ENCODE measurements around the gene CCDC33. TPM values are rescaled to one million over a fixed set of nuclear protein-coding genes. Genes with fewer than 3 reads are reported as not detected.

CCDC33 gene
- total RNA-seq, 1 donor from 2014 or later: not detected

- Mint-ChIP-seq H3K4me3 (ENCODE audit: low read depth) (no peak overlapping the region), H3K4me1 (ENCODE audit: low read depth) (no peaks in the 10 kb centered on the region), H3K27ac (no peak overlapping the region), H3K36me3 (ENCODE audit: low read depth) (no peaks in the 10 kb centered on the region), H3K9me3 (no peaks in the 10 kb centered on the region), H3K27me3 (ENCODE audit: low read depth) (peaks cover 10% of the 10 kb centered on the region)
- intact Hi-C loops (cut with micrococcal nuclease): no loop called here
- no peak for DNase-seq (ENCODE audit: low spot score)
Measured at GRCh38 chr15:74201710-74202420, 34.3 kb upstream of the CCDC33 start.

- Mint-ChIP-seq H3K27ac (no peak within 1 kb of the TSS), H3K9me3 (no peaks in the 10 kb centered on the region)
Measured at GRCh38 chr15:74202452-74203401, 33.4 kb upstream of the CCDC33 start, which contains the start of gene STRA6. Gene STRA6, minus strand, starts transcription at chr15:74202787. Its CDS starts 520 bp downstream, at chr15:74202267.

GRCh38 chr15:74203914-74204431 is 32.2 kb upstream of the CCDC33 start:
- intact Hi-C loops (cut with micrococcal nuclease): no loop called here
- Mint-ChIP-seq H3K4me3 (ENCODE audit: low read depth) (no peak overlapping the region), H3K27ac (no peak overlapping the region), H3K4me1 (ENCODE audit: low read depth) (no peaks in the 10 kb centered on the region), H3K27me3 (ENCODE audit: low read depth) (peaks cover 17% of the 10 kb centered on the region), H3K36me3 (ENCODE audit: low read depth) (no peaks in the 10 kb centered on the region), H3K9me3 (no peaks in the 10 kb centered on the region)
- no peak for DNase-seq (ENCODE audit: low spot score)

More at GRCh38 chr15:74202452-74203401, 33.4 kb upstream of the CCDC33 start, which contains the start of gene STRA6:
- intact Hi-C loops (cut with micrococcal nuclease): no loop called here
- DNase-seq (ENCODE audit: low spot score): no peak
- H3K4me1 Mint-ChIP-seq (ENCODE audit: low read depth): no peaks in the 10 kb centered on the region
- no peak within 1 kb of the TSS for H3K4me3 Mint-ChIP-seq (ENCODE audit: low read depth)
- H3K27me3 Mint-ChIP-seq (ENCODE audit: low read depth): peaks cover 12% of the 10 kb centered on the region
- H3K36me3 Mint-ChIP-seq (ENCODE audit: low read depth): no peaks in the 10 kb centered on the region

- Mint-ChIP-seq H3K9me3 (no peaks in the 10 kb centered on the region), H3K4me1 (ENCODE audit: low read depth) (no peaks in the 10 kb centered on the region), H3K4me3 (ENCODE audit: low read depth) (no peak overlapping the region)
Measured at GRCh38 chr15:74205582-74205947, 30.6 kb upstream of the CCDC33 start.

GRCh38 chr15:74206801-74207281 is 29.3 kb upstream of the CCDC33 start:
- no peak for DNase-seq (ENCODE audit: low spot score)
- intact Hi-C loops (cut with micrococcal nuclease): no loop called here
- Mint-ChIP-seq H3K27me3 (ENCODE audit: low read depth) (peaks cover 17% of the 10 kb centered on the region), H3K4me1 (ENCODE audit: low read depth) (no peaks in the 10 kb centered on the region), H3K36me3 (ENCODE audit: low read depth) (no peaks in the 10 kb centered on the region), H3K27ac (no peak overlapping the region), H3K4me3 (ENCODE audit: low read depth) (no peak overlapping the region), H3K9me3 (no peaks in the 10 kb centered on the region)

More at GRCh38 chr15:74205582-74205947, 30.6 kb upstream of the CCDC33 start:
- Mint-ChIP-seq H3K27me3 (ENCODE audit: low read depth) (peaks cover 17% of the 10 kb centered on the region), H3K27ac (no peak overlapping the region), H3K36me3 (ENCODE audit: low read depth) (no peaks in the 10 kb centered on the region)
- DNase-seq (ENCODE audit: low spot score): no peak
- intact Hi-C loops (cut with micrococcal nuclease): no loop called here

- Mint-ChIP-seq H3K9me3 (no peaks in the 10 kb centered on the region), H3K36me3 (ENCODE audit: low read depth) (no peaks in the 10 kb centered on the region), H3K27ac (no peak overlapping the region), H3K4me1 (ENCODE audit: low read depth) (no peaks in the 10 kb centered on the region), H3K4me3 (ENCODE audit: low read depth) (no peak overlapping the region), H3K27me3 (ENCODE audit: low read depth) (peaks cover 17% of the 10 kb centered on the region)
- DNase-seq (ENCODE audit: low spot score): no peak
- intact Hi-C loops (cut with micrococcal nuclease): no loop called here
Measured at GRCh38 chr15:74207652-74208440, 28.3 kb upstream of the CCDC33 start.

- H3K4me3 Mint-ChIP-seq (ENCODE audit: low read depth): no peak overlapping the region
- intact Hi-C loops (cut with micrococcal nuclease): no loop called here
- H3K36me3 Mint-ChIP-seq (ENCODE audit: low read depth): no peaks in the 10 kb centered on the region
- H3K9me3 Mint-ChIP-seq: no peaks in the 10 kb centered on the region
- H3K27ac Mint-ChIP-seq: no peak overlapping the region
- no peak for DNase-seq (ENCODE audit: low spot score)
- peaks cover 11% of the 10 kb centered on the region for H3K27me3 Mint-ChIP-seq (ENCODE audit: low read depth)
- no peaks in the 10 kb centered on the region for H3K4me1 Mint-ChIP-seq (ENCODE audit: low read depth)
Measured at GRCh38 chr15:74208496-74208895, 27.6 kb upstream of the CCDC33 start.

GRCh38 chr15:74208901-74209559 is 27.1 kb upstream of the CCDC33 start:
- no peak for DNase-seq (ENCODE audit: low spot score)
- no peaks in the 10 kb centered on the region for H3K9me3 Mint-ChIP-seq
- H3K36me3 Mint-ChIP-seq (ENCODE audit: low read depth): no peaks in the 10 kb centered on the region
- no peaks in the 10 kb centered on the region for H3K4me1 Mint-ChIP-seq (ENCODE audit: low read depth)
- peaks cover 10% of the 10 kb centered on the region for H3K27me3 Mint-ChIP-seq (ENCODE audit: low read depth)
- H3K27ac Mint-ChIP-seq: no peak overlapping the region
- no peak overlapping the region for H3K4me3 Mint-ChIP-seq (ENCODE audit: low read depth)
- intact Hi-C loops (cut with micrococcal nuclease): no loop called here

- Mint-ChIP-seq H3K4me3 (ENCODE audit: low read depth) (no peak overlapping the region), H3K9me3 (no peaks in the 10 kb centered on the region), H3K36me3 (ENCODE audit: low read depth) (no peaks in the 10 kb centered on the region), H3K27ac (no peak overlapping the region), H3K27me3 (ENCODE audit: low read depth) (peaks cover 10% of the 10 kb centered on the region), H3K4me1 (ENCODE audit: low read depth) (no peaks in the 10 kb centered on the region)
- DNase-seq (ENCODE audit: low spot score): no peak
- intact Hi-C loops (cut with micrococcal nuclease): no loop called here
Measured at GRCh38 chr15:74209560-74209958, 26.6 kb upstream of the CCDC33 start.

- H3K4me3 Mint-ChIP-seq (ENCODE audit: low read depth): no peak overlapping the region
- intact Hi-C loops (cut with micrococcal nuclease): no loop called here
- H3K9me3 Mint-ChIP-seq: no peaks in the 10 kb centered on the region
- H3K27me3 Mint-ChIP-seq (ENCODE audit: low read depth): peaks cover 12% of the 10 kb centered on the region
- no peak for DNase-seq (ENCODE audit: low spot score)
- no peaks in the 10 kb centered on the region for H3K4me1 Mint-ChIP-seq (ENCODE audit: low read depth)
- H3K27ac Mint-ChIP-seq: no peak overlapping the region
- no peaks in the 10 kb centered on the region for H3K36me3 Mint-ChIP-seq (ENCODE audit: low read depth)
Measured at GRCh38 chr15:74209997-74210671, 26.0 kb upstream of the CCDC33 start.

- Mint-ChIP-seq H3K27me3 (ENCODE audit: low read depth) (peaks cover 12% of the 10 kb centered on the region), H3K27ac (no peak overlapping the region), H3K4me3 (ENCODE audit: low read depth) (no peak overlapping the region), H3K9me3 (no peaks in the 10 kb centered on the region), H3K4me1 (ENCODE audit: low read depth) (no peaks in the 10 kb centered on the region), H3K36me3 (ENCODE audit: low read depth) (no peaks in the 10 kb centered on the region)
- intact Hi-C loops (cut with micrococcal nuclease): no loop called here
- DNase-seq (ENCODE audit: low spot score): no peak
Measured at GRCh38 chr15:74210729-74211128, 25.4 kb upstream of the CCDC33 start.
